CD4-positive, CD25-positive, alpha-beta regulatory T cell (primary cell): Measurements from ENCODE around the gene PIP5K1B. TPM values are rescaled to one million over a fixed set of nuclear protein-coding genes. Genes with fewer than 3 reads are reported as not detected.
"Not testable (repeated sequence)": the region's sequence is repeated elsewhere in the genome, so short reads cannot be mapped to it uniquely, and the experiment has no call there.

Experiments
- ATAC-seq, 2 donors: fragments of 150-1000 bp; cut with Tn5 transposase; one replicate each; pipeline ENCODE4 v1.10.0; 2021; ENCODE audit warnings: low read depth in 2 of 2, moderate number of reproducible peaks in 2 of 2, moderate library complexity in 1 of 2
- DNase-seq, 3 donors: peaks; one replicate each; pipeline versions ENCODE4 v3.0.0 to v3.0.0-alpha.2; 2012 to 2022; ENCODE audit warnings: mixed read lengths in 1 of 3
- H3K27ac ChIP-seq: one replicate; pipeline ENCODE4 v1.7.0; 2013; ENCODE audit warnings: mild to moderate bottlenecking, low read length; ENCODE audit not compliant: insufficient read depth, poor library complexity, severe bottlenecking
- H3K27me3 ChIP-seq: one replicate; pipeline ENCODE4 v1.7.0; 2013; ENCODE audit warnings: low read length; ENCODE audit not compliant: control insufficient read depth, insufficient read depth
- H3K36me3 ChIP-seq: one replicate; pipeline ENCODE4 v1.7.0; 2013; ENCODE audit warnings: mild to moderate bottlenecking, low read length, moderate library complexity; ENCODE audit not compliant: control insufficient read depth, insufficient read depth
- H3K4me1 ChIP-seq: 2 replicates; pipeline ENCODE4 v1.7.0; 2013; ENCODE audit warnings: mild to moderate bottlenecking, low read length; ENCODE audit not compliant: insufficient read depth, control insufficient read depth, poor library complexity, severe bottlenecking
- H3K4me3 ChIP-seq: one replicate; pipeline ENCODE4 v1.7.0; 2013; ENCODE audit warnings: low read depth, mild to moderate bottlenecking, low read length, moderate library complexity
- H3K9me3 ChIP-seq, 2 experiments: 1 replicate in 1 of 2; 2 replicates in 1 of 2; pipeline ENCODE4 v1.7.0; 2013; ENCODE audit warnings: low read length in 2 of 2, mild to moderate bottlenecking in 1 of 2, moderate library complexity in 1 of 2; ENCODE audit not compliant: control insufficient read depth in 2 of 2
- H3K27ac Mint-ChIP-seq, 3 donors: one replicate each; pipeline ENCODE4 v1.8.0; 2020 to 2022; ENCODE audit warnings: mild to moderate bottlenecking in 3 of 3, mixed read lengths in 3 of 3, moderate library complexity in 2 of 3
- H3K27me3 Mint-ChIP-seq: one replicate; pipeline ENCODE4 v1.8.0; 2022; ENCODE audit warnings: mild to moderate bottlenecking, mixed read lengths
- H3K36me3 Mint-ChIP-seq: one replicate; pipeline ENCODE4 v1.8.0; 2020; ENCODE audit warnings: mixed read lengths
- H3K4me1 Mint-ChIP-seq, 4 donors: one replicate each; pipeline ENCODE4 v1.8.0; 2020 to 2022; ENCODE audit warnings: mixed read lengths in 4 of 4, mild to moderate bottlenecking in 1 of 4
- H3K4me3 Mint-ChIP-seq, 4 donors: one replicate each; pipeline ENCODE4 v1.8.0; 2020 to 2022; ENCODE audit warnings: mild to moderate bottlenecking in 4 of 4, mixed read lengths in 4 of 4, moderate library complexity in 3 of 4
- H3K9me3 Mint-ChIP-seq, 7 donors: one replicate each; pipeline ENCODE4 v1.8.0; 2020 to 2022; ENCODE audit warnings: mixed read lengths in 7 of 7, mild to moderate bottlenecking in 3 of 7, moderate library complexity in 2 of 7
- polyA plus RNA-seq, 4 donors: library from polyadenylated mRNA; unstranded; fragments of 300-500 nt; fragmentation: Illumina TruSeq; gene quantifications; one replicate each; pipeline ENCODE4 v1.2.3, GENCODE V29; 2021
- total RNA-seq: library from RNA; stranded (reverse); gene quantifications from one replicate; pipeline ENCODE4 v1.2.3, GENCODE V29; 2022

Gene PIP5K1B
- total and polyA plus RNA-seq, 5 donors from 2014 or later: 0.47 to 1.9 (median 1.0) TPM

GRCh38 chr9:68699625-68700024 is 5.4 kb upstream of the PIP5K1B start:
- not testable (repeated sequence) for H3K9me3 ChIP-seq, H3K27ac ChIP-seq, H3K27ac Mint-ChIP-seq, H3K36me3 Mint-ChIP-seq, H3K4me1 ChIP-seq, H3K9me3 Mint-ChIP-seq, DNase-seq, H3K36me3 ChIP-seq, H3K4me3 ChIP-seq, H3K4me1 Mint-ChIP-seq, H3K4me3 Mint-ChIP-seq, ATAC-seq
- peaks cover 30% of the 10 kb centered on the region for H3K27me3 ChIP-seq
- peaks cover 73% of the 10 kb centered on the region for H3K27me3 Mint-ChIP-seq

DNA sequence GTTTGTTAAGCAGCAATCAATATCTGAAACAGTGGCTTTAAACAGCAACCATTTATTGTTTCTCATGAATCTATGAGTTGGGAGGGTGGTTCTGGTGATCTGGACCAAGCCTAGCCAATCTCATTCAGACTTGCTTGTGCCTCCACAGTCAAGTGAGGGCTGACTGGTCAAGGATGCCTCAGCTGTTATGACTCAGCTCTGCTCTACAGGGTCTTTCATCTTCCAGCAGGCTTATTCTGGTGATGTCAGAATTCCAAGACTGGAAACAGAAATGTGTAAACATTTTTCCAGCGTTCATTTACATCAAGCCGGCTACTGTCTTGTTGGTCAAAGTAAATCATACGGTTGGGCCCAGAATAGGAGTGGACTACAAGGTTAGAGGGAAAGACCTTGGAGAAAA is 2.5 kb upstream of the PIP5K1B start:
- Mint-ChIP-seq H3K36me3 (no peaks in the 10 kb centered on the region), H3K9me3 (peaks cover 0 to 6% (median 0%) of the 10 kb centered on the region in 7 donors), H3K4me1 (peaks cover 0 to 21% (median 15%) of the 10 kb centered on the region in 4 donors), H3K27me3 (peaks cover 75% of the 10 kb centered on the region), H3K4me3 (no peak overlapping the region), H3K27ac (no peak overlapping the region)
- Histone ChIP-seq H3K36me3 (no peaks in the 10 kb centered on the region), H3K4me1 (peaks cover 11% of the 10 kb centered on the region), H3K9me3 (no peaks in the 10 kb centered on the region), H3K27me3 (peaks cover 38% of the 10 kb centered on the region), H3K4me3 (no peak overlapping the region), H3K27ac (no peak overlapping the region)
- no peak for DNase-seq
- ATAC-seq: no peak

- Histone ChIP-seq H3K27ac (no peak overlapping the region), H3K36me3 (no peaks in the 10 kb centered on the region), H3K4me3 (no peak overlapping the region), H3K9me3 (no peaks in the 10 kb centered on the region), H3K4me1 (peaks cover 11% of the 10 kb centered on the region), H3K27me3 (peaks cover 41% of the 10 kb centered on the region)
- DNase-seq (no peak), ATAC-seq (no peak)
- H3K27me3 Mint-ChIP-seq: peaks cover 82% of the 10 kb centered on the region
- H3K36me3 Mint-ChIP-seq: no peaks in the 10 kb centered on the region
- H3K4me3 Mint-ChIP-seq: peak overlapping the region; percentile 40 to 85 (median 68)
- peaks cover 0 to 6% (median 0%) of the 10 kb centered on the region in 7 donors for H3K9me3 Mint-ChIP-seq
- no peak overlapping the region for H3K27ac Mint-ChIP-seq
- H3K4me1 Mint-ChIP-seq: peaks cover 0 to 21% (median 15%) of the 10 kb centered on the region in 4 donors
These were observed 1.4 kb upstream of the PIP5K1B start for GRCh38 chr9:68703672-68704071.

DNA sequence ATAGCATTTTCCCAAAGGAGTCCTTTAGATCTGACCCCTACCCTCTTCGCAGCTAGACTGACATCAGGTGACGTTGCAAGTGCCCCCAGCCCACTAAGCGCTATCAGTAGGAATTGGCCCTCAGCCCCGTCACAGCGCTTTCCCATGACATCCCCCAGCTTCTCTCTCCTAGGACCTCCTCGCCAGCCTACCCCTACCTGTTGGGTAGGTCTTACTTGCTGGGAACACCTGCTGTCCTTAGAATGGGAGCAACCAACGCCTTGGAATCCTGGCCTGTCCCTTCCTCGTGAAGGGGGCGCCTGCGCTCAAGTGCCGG is 584 bp upstream of the PIP5K1B start:
- H3K27me3 ChIP-seq: peaks cover 42% of the 10 kb centered on the region
- H3K9me3 Mint-ChIP-seq: peaks cover 0 to 5% (median 0%) of the 10 kb centered on the region in 7 donors
- no peak overlapping the region for H3K27ac Mint-ChIP-seq
- peak overlapping the region; percentile 40 to 85 (median 68) for H3K4me3 Mint-ChIP-seq
- no peaks in the 10 kb centered on the region for H3K9me3 ChIP-seq
- ATAC-seq: no peak
- peaks cover 11% of the 10 kb centered on the region for H3K4me1 ChIP-seq
- peaks cover 0 to 21% (median 15%) of the 10 kb centered on the region in 4 donors for H3K4me1 Mint-ChIP-seq
- H3K36me3 Mint-ChIP-seq: no peaks in the 10 kb centered on the region
- no peak overlapping the region for H3K27ac ChIP-seq
- no peak for DNase-seq
- H3K4me3 ChIP-seq: no peak overlapping the region
- peaks cover 81% of the 10 kb centered on the region for H3K27me3 Mint-ChIP-seq
- H3K36me3 ChIP-seq: no peaks in the 10 kb centered on the region

DNA sequence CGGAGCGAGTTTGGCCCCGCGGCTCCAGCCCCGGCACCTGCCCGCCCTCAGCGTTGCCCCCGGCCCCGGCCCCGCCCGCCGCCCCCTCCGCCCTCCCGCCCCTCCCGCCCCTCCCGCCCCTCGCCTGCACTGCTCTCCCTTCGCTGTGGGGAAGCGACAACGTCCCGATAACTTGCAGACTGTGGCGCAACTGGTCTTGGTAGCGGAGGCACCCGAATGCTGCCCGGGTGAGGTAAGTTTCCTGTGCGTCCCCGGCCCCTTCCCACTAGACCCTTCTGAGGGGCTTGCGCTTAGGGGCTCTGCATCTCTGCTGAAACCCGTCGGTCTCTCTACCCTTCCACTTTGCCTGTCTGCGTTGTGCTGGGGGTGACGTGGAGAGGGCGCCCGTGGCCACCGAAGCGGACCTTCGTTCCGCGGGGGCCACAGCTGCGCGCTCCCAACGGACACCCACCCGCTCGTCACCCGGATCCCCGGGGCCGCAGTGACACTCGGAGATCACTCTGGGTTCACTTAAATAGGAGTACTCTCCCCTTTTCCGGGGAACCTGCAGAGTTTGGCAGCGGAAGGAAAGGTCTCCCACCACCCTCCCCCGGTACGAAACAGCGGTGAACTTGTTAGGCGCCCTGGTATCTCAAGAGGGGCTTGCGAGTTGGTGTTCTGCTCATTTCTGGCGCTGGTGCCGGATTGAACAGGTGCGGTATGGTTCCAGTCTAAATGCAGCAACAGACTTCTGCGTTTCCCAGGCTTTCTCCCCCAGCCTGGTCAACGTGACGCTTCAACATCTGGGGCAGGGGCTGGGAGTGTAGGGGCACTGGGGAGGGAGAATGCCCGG is 707 bp downstream of the PIP5K1B start:
- Histone ChIP-seq H3K4me3 (peak overlapping the region; percentile 32), H3K27me3 (peaks cover 47% of the 10 kb centered on the region), H3K4me1 (peaks cover 11% of the 10 kb centered on the region), H3K9me3 (no peaks in the 10 kb centered on the region), H3K36me3 (no peaks in the 10 kb centered on the region), H3K27ac (no peak overlapping the region)
- Mint-ChIP-seq H3K9me3 (peaks cover 0 to 5% (median 0%) of the 10 kb centered on the region in 7 donors), H3K27me3 (peaks cover 74% of the 10 kb centered on the region), H3K4me1 (peaks cover 0 to 21% (median 14%) of the 10 kb centered on the region in 4 donors), H3K27ac (peak overlapping the region in 1 of 3 donors; percentile 60), H3K4me3 (peak overlapping the region; percentile 72 to 89 (median 84)), H3K36me3 (no peaks in the 10 kb centered on the region)
- DNase-seq (peak in 1 of 3 donors; percentile 55), ATAC-seq (no peak)

GRCh38 chr9:68706363-68707201 is 1.5 kb downstream of the PIP5K1B start:
- Histone ChIP-seq H3K27me3 (peaks cover 47% of the 10 kb centered on the region), H3K27ac (no peak overlapping the region)
- H3K27ac Mint-ChIP-seq: no peak overlapping the region

DNA sequence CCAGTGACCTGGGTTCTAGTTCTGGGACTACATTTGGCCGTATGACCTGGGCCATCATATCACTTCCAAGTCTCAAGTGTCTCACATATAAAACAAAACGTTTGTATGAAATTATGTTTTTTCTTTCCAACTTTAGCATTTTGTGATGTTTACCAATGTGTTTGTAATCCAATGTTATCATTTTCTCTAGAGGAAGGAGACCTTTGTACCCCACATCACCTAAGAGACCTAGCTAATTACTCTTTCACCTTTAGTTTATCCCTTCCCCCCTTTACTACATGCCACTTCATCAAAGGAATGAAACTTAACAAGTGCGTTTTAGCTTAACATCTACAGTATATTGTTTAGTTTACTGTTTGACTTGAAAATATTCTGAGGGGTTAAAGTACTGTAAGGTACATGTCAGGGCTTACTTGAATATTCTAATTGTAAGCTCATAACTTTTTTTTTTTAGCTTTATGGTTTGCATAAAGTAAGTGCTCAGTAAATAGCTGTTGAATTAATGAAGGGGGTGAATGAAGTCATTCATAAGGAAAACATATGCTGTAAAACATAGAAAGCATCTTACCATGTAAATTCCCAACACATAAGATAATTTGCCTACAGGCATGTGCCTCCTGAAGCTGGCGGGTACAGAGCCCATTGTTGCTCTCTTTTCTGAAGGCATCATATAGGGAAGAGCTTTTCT is 2.9 kb downstream of the PIP5K1B start:
- peaks cover 0 to 5% (median 0%) of the 10 kb centered on the region in 7 donors for H3K9me3 Mint-ChIP-seq
- no peak overlapping the region for H3K4me3 ChIP-seq
- H3K27me3 Mint-ChIP-seq: peaks cover 60% of the 10 kb centered on the region

More at GRCh38 chr9:68706363-68707201, 1.5 kb downstream of the PIP5K1B start:
- DNase-seq (peak in 1 of 3 donors; percentile 35), ATAC-seq (no peak)
- peaks cover 0 to 5% (median 0%) of the 10 kb centered on the region in 7 donors for H3K9me3 Mint-ChIP-seq
- Histone ChIP-seq H3K36me3 (no peaks in the 10 kb centered on the region), H3K9me3 (no peaks in the 10 kb centered on the region), H3K4me1 (peaks cover 11% of the 10 kb centered on the region), H3K4me3 (no peak overlapping the region)
- H3K4me1 Mint-ChIP-seq: peaks cover 0 to 21% (median 13%) of the 10 kb centered on the region in 4 donors
- peaks cover 71% of the 10 kb centered on the region for H3K27me3 Mint-ChIP-seq
- peak overlapping the region; percentile 72 to 87 (median 78) for H3K4me3 Mint-ChIP-seq
- no peaks in the 10 kb centered on the region for H3K36me3 Mint-ChIP-seq

More for the DNA sequence above, 2.9 kb downstream of the PIP5K1B start:
- no peaks in the 10 kb centered on the region for H3K9me3 ChIP-seq
- Mint-ChIP-seq H3K36me3 (no peaks in the 10 kb centered on the region), H3K4me3 (no peak overlapping the region), H3K27ac (no peak overlapping the region), H3K4me1 (peaks cover 0 to 21% (median 13%) of the 10 kb centered on the region in 4 donors)
- H3K4me1 ChIP-seq: peaks cover 11% of the 10 kb centered on the region
- DNase-seq: no peak
- H3K36me3 ChIP-seq: no peaks in the 10 kb centered on the region
- no peak overlapping the region for H3K27ac ChIP-seq
- H3K27me3 ChIP-seq: peaks cover 42% of the 10 kb centered on the region
- ATAC-seq: no peak
